ENCODE data around the gene TMEM126A.
A peak's percentile ranks its signal among the peaks of the same experiment; 100 is the strongest.
"Not testable (repeated sequence)": the region's sequence is repeated elsewhere in the genome, so short reads cannot be mapped to it uniquely, and the experiment has no call there.

TMEM126A gene

GRCh38 chr11:85663080-85663752, 15.4 kb downstream of the TMEM126A start:
- TF ChIP-seq POLR2A (IDR thresholded peaks at IDR 0.05; ENCODE audit: low read depth, low read length) (no peak), TAF1 (IDR thresholded peaks at IDR 0.05; ENCODE audit: borderline replicate concordance, low read depth, low read length) (no peak), POLR2AphosphoS5 (IDR thresholded peaks at IDR 0.05; ENCODE audit: low read depth, low read length) (no peak)
- FAIRE-seq: no peak
- DNase-seq (ENCODE audit: insufficient read length): no peak

DNA sequence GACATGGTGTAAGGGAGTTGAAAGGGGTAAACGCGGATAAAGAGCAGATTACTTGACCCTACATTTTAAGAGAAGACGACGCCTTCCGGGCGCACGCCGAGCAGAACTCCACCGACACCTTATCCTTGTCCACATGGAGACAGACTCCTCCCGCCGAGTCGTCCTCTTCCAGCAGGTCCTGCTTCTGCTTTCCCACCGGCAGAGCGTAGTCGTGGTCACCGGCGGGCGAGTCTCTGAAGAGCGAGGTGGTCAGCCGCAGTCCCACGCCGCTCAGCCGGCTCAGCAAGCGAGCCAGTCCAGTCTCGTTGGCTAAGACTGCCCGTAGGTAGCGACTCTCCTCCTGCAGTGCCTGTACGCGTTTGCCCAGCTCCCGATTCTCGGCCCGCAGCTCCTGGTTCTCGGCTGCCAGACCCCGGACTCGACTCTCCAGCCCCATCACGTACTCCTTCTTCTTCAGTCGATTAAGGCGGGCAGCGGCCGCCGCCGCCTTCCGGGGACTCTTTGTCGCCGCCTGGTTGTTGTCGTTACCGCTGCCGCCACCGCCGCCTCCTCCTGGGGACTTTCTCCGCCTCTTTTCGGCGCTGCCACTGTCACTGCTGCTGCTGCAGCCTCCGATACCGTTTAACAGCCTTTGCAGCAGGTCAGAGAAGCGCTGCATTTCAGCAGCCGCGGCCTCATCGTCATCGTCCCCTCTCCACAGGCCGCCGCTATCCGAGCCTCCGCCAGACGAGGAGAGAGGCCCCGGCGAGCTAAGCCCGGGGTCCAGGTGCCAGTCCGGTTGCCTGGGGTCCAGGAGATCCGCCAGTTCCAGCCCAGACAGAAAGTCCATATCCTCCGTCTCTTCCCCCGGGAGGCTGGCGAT, 16.2 kb downstream of the TMEM126A start:
- DNase-seq (ENCODE audit: insufficient read length) (peak; percentile 53), FAIRE-seq (peak; percentile 89)
- TF ChIP-seq POLR2A (IDR thresholded peaks at IDR 0.05; ENCODE audit: low read depth, low read length) (peak; percentile 53; the same call in 1 of the 2 replicates), POLR2AphosphoS5 (IDR thresholded peaks at IDR 0.05; ENCODE audit: low read depth, low read length) (0 out of 2 replicates have a peak, but pooled peaks have one; percentile 36), TAF1 (IDR thresholded peaks at IDR 0.05; ENCODE audit: borderline replicate concordance, low read depth, low read length) (peak; percentile 56)

GRCh38 chr11:85664615-85665481, 17.1 kb downstream of the TMEM126A start, which contains the start of gene CREBZF:
TSS of gene CREBZF (minus strand) at chr11:85665129. CDS start at chr11:85664875, 254 bp downstream.
- DNase-seq (ENCODE audit: insufficient read length) (peak; percentile 79), FAIRE-seq (peak; percentile 98)
- TF ChIP-seq POLR2A (IDR thresholded peaks at IDR 0.05; ENCODE audit: low read depth, low read length) (peak; percentile 95), POLR2AphosphoS5 (IDR thresholded peaks at IDR 0.05; ENCODE audit: low read depth, low read length) (peak; percentile 93), TAF1 (IDR thresholded peaks at IDR 0.05; ENCODE audit: borderline replicate concordance, low read depth, low read length) (no peak)

- DNase-seq (ENCODE audit: insufficient read length) (no peak), FAIRE-seq (no peak)
- TF ChIP-seq POLR2AphosphoS5 (IDR thresholded peaks at IDR 0.05; ENCODE audit: low read depth, low read length): no peak
- TF ChIP-seq TAF1 (IDR thresholded peaks at IDR 0.05; ENCODE audit: borderline replicate concordance, low read depth, low read length): no peak
- TF ChIP-seq POLR2A (IDR thresholded peaks at IDR 0.05; ENCODE audit: low read depth, low read length): no peak
These were observed 18.0 kb downstream of the TMEM126A start for GRCh38 chr11:85665733-85666132.

- FAIRE-seq (no peak), DNase-seq (ENCODE audit: insufficient read length) (no peak)
- TF ChIP-seq POLR2A (IDR thresholded peaks at IDR 0.05; ENCODE audit: low read depth, low read length) (no peak), TAF1 (IDR thresholded peaks at IDR 0.05; ENCODE audit: borderline replicate concordance, low read depth, low read length) (no peak), POLR2AphosphoS5 (IDR thresholded peaks at IDR 0.05; ENCODE audit: low read depth, low read length) (no peak)
These were observed 18.9 kb downstream of the TMEM126A start for GRCh38 chr11:85666687-85667086.

DNA sequence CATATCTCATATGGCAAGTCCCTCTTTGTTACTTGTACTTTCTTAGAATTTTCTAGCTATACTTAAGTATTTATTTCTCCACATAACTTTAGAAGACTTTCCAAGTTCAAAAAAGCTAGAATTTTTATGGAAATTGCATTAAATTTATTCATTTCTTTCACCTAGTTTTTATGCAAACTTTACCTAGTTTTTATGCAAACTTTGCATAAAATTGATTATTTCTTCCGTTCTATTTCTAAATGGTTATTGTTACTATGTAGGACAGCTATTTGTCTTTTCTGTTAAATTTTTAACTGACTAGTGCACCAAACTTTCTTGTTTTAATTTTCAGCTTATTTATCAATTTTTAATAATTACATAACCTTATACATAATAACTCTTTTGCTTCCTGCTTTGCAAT, 20.4 kb downstream of the TMEM126A start:
- DNase-seq (ENCODE audit: insufficient read length) (no peak), FAIRE-seq (no peak)
- no peak for TF ChIP-seq POLR2A (IDR thresholded peaks at IDR 0.05; ENCODE audit: low read depth, low read length)
- TF ChIP-seq TAF1 (IDR thresholded peaks at IDR 0.05; ENCODE audit: borderline replicate concordance, low read depth, low read length): no peak
- TF ChIP-seq POLR2AphosphoS5 (IDR thresholded peaks at IDR 0.05; ENCODE audit: low read depth, low read length): no peak

- not testable (repeated sequence) for FAIRE-seq; DNase-seq (ENCODE audit: insufficient read length)
These were observed 23.3 kb downstream of the TMEM126A start for GRCh38 chr11:85670949-85671663.

DNA sequence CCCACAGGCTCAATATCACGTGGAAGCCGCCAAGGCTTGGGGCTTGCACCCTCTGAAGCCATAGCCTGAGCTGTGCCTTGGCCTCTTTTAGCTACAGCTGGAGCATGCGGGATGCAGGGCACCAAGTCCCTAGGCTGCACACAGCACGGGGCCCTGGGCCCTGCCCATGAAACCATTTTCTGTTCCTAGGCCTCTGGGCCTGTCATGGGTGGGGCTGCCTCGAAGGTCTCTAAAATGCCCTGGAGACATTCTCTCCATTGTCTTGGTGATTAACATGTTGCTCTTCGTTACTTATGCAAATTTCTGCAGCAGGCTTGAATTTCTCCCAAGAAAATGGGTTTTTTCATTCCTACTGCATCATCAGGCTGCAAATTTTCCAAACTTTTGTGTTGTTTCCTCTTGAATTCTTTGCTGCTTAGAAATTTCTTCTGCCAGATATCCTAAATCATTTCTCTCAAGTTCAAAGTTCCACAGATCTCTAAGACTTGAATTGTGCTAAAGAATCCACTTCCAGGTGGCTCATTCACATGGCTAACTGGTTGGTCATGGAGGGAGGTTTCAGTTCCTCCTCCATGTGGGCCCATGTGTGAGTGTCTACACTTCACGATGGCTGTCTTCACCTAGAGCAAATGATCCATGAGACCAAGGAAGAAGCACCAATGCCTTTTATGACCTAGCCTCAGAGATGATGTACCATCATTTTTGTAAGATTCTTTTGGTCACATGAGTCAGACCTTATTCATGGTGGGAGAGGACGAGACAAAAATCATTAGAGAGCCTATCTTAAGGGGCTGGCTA, 24.5 kb downstream of the TMEM126A start:
- FAIRE-seq (no peak), DNase-seq (ENCODE audit: insufficient read length) (no peak)
- TF ChIP-seq POLR2AphosphoS5 (IDR thresholded peaks at IDR 0.05; ENCODE audit: low read depth, low read length) (no peak), TAF1 (IDR thresholded peaks at IDR 0.05; ENCODE audit: borderline replicate concordance, low read depth, low read length) (no peak), POLR2A (IDR thresholded peaks at IDR 0.05; ENCODE audit: low read depth, low read length) (no peak)

- no peak for TF ChIP-seq TAF1 (IDR thresholded peaks at IDR 0.05; ENCODE audit: borderline replicate concordance, low read depth, low read length)
- DNase-seq (ENCODE audit: insufficient read length) (no peak), FAIRE-seq (no peak)
These were observed 25.6 kb downstream of the TMEM126A start for GRCh38 chr11:85673393-85673792.

DNA sequence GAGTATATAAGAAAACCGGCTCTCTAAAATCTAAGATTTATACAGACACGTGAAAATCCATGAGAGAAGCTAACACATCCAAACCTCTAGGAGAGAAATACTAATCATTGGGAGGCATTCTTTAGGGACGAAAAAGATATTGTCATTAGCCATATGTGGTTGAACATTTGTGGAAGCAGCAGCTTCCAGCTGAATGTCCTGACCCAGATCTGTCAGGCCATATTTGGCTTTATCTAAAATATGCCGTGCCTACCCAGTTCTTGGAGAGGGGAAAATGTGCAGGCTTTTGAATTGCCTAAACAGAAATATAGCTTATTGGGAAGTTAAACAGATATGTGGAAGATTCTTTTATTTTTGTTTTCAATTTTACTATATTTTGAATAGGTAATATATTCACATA, 31.8 kb downstream of the TMEM126A start:
- DNase-seq (ENCODE audit: insufficient read length) (no peak), FAIRE-seq (no peak)
- no peak for TF ChIP-seq POLR2A (IDR thresholded peaks at IDR 0.05; ENCODE audit: low read depth, low read length)
- TF ChIP-seq POLR2AphosphoS5 (IDR thresholded peaks at IDR 0.05; ENCODE audit: low read depth, low read length): no peak
- no peak for TF ChIP-seq TAF1 (IDR thresholded peaks at IDR 0.05; ENCODE audit: borderline replicate concordance, low read depth, low read length)
